HG02970 (cell line): Measurements from ENCODE around the gene LRP5.
"Not testable (repeated sequence)": the region's sequence is repeated elsewhere in the genome, so short reads cannot be mapped to it uniquely, and the experiment has no call there.

Experiments used
- ATAC-seq: cut with Tn5 transposase; IDR thresholded peaks from one replicate; pipeline ENCODE4 v1.9.1; 2021; ENCODE audit warnings: mild to moderate bottlenecking, moderate library complexity, moderate number of reproducible peaks; ENCODE audit not compliant: unreplicated experiment, low FRiP score

Gene LRP5

GRCh38 chr11:68341557-68342458, 29.4 kb downstream of the LRP5 start:
- no peak for ATAC-seq

- no peak for ATAC-seq
These were observed 30.2 kb downstream of the LRP5 start for GRCh38 chr11:68342459-68343158.

GRCh38 chr11:68343761-68344256, 31.4 kb downstream of the LRP5 start:
- ATAC-seq: no peak

GRCh38 chr11:68344821-68345220, 32.4 kb downstream of the LRP5 start:
- ATAC-seq: not testable (repeated sequence)

GRCh38 chr11:68345776-68346461, 33.5 kb downstream of the LRP5 start:
- no peak for ATAC-seq

GRCh38 chr11:68346462-68346790, 34.0 kb downstream of the LRP5 start:
- no peak for ATAC-seq

- ATAC-seq: no peak
These were observed 35.0 kb downstream of the LRP5 start for GRCh38 chr11:68347345-68347744.

GRCh38 chr11:68347841-68348240, 35.5 kb downstream of the LRP5 start:
- ATAC-seq: no peak

- no peak for ATAC-seq
These were observed 37.3 kb downstream of the LRP5 start for GRCh38 chr11:68349461-68350249.

GRCh38 chr11:68350759-68351449, 38.5 kb downstream of the LRP5 start:
- ATAC-seq: no peak

GRCh38 chr11:68351450-68352275, 39.3 kb downstream of the LRP5 start:
- no peak for ATAC-seq

GRCh38 chr11:68352591-68352990, 40.2 kb downstream of the LRP5 start:
- ATAC-seq: no peak

GRCh38 chr11:68353118-68353517, 40.7 kb downstream of the LRP5 start:
- no peak for ATAC-seq

- no peak for ATAC-seq
These were observed 41.3 kb downstream of the LRP5 start for GRCh38 chr11:68353669-68354068.

GRCh38 chr11:68354148-68354872, 41.9 kb downstream of the LRP5 start:
- ATAC-seq: no peak

GRCh38 chr11:68355471-68355870, 43.1 kb downstream of the LRP5 start:
- no peak for ATAC-seq

- no peak for ATAC-seq
These were observed 45.2 kb downstream of the LRP5 start for GRCh38 chr11:68357568-68357967.

- no peak for ATAC-seq
These were observed 46.0 kb downstream of the LRP5 start for GRCh38 chr11:68358416-68358815.
